H9 (cell line): ENCODE data around the gene MAGEA4. TPM values are rescaled to one million over a fixed set of nuclear protein-coding genes. Genes with fewer than 3 reads are reported as not detected.

Experiments used
- DNase-seq: peaks from one replicate; pipeline ENCODE4 v3.0.0-alpha.2; 2017
- H2AFZ ChIP-seq: one replicate; pipeline ENCODE4 v1.6.1; 2013; ENCODE audit warnings: mild to moderate bottlenecking, low read length, control low read depth, moderate library complexity
- H2AK5ac ChIP-seq: 2 replicates; pipeline ENCODE4 v1.6.1; 2013; ENCODE audit warnings: low read length, control low read depth, mixed read lengths; ENCODE audit not compliant: insufficient read length
- H2BK120ac ChIP-seq: one replicate; pipeline ENCODE4 v1.6.1; 2013; ENCODE audit warnings: low read depth, mild to moderate bottlenecking, low read length, control low read depth, inconsistent platforms; ENCODE audit not compliant: poor library complexity, severe bottlenecking
- H2BK12ac ChIP-seq: 2 replicates; pipeline ENCODE4 v1.6.1; 2013; ENCODE audit warnings: low read length, control low read depth, mixed read lengths, low read depth; ENCODE audit not compliant: insufficient read length
- H2BK15ac ChIP-seq: 2 replicates; pipeline ENCODE4 v1.6.1; 2013; ENCODE audit warnings: low read depth, low read length, control low read depth
- H2BK20ac ChIP-seq: one replicate; pipeline ENCODE4 v1.6.1; 2013; ENCODE audit warnings: low read depth, mild to moderate bottlenecking, low read length, control low read depth, inconsistent platforms; ENCODE audit not compliant: poor library complexity, severe bottlenecking
- H2BK5ac ChIP-seq: 2 replicates; pipeline ENCODE4 v1.6.1; 2013; ENCODE audit warnings: low read length, control low read depth, mixed read lengths; ENCODE audit not compliant: insufficient read length
- H3K14ac ChIP-seq: 2 replicates; pipeline ENCODE4 v1.6.1; 2013; ENCODE audit warnings: low read length, control low read depth; ENCODE audit not compliant: insufficient read depth
- H3K18ac ChIP-seq: 2 replicates; pipeline ENCODE4 v1.6.1; 2013; ENCODE audit warnings: low read depth, mild to moderate bottlenecking, mixed read lengths, low read length, control low read depth; ENCODE audit not compliant: insufficient read length
- H3K23ac ChIP-seq: 2 replicates; pipeline ENCODE4 v1.6.1; 2013; ENCODE audit warnings: low read length, control low read depth, mixed read lengths, low read depth; ENCODE audit not compliant: insufficient read length
- H3K23me2 ChIP-seq: 2 replicates; pipeline ENCODE4 v1.6.1; 2013; ENCODE audit warnings: low read depth, mild to moderate bottlenecking, mixed read lengths, low read length, control low read depth; ENCODE audit not compliant: insufficient read length, poor library complexity, severe bottlenecking
- H3K27ac ChIP-seq: 2 replicates; pipeline ENCODE4 v1.5.1; 2013; ENCODE audit warnings: low read length, control low read depth, mixed read lengths, low read depth; ENCODE audit not compliant: insufficient read length
- H3K27me3 ChIP-seq: 2 replicates; pipeline ENCODE4 v1.6.1; 2013; ENCODE audit warnings: low read length, control low read depth, inconsistent platforms; ENCODE audit not compliant: insufficient read depth
- H3K4ac ChIP-seq: 2 replicates; pipeline ENCODE4 v1.6.1; 2013; ENCODE audit warnings: low read depth, mild to moderate bottlenecking, control low read depth, inconsistent platforms, low read length, moderate library complexity
- H3K4me1 ChIP-seq: 2 replicates; pipeline ENCODE4 v1.6.1; 2013; ENCODE audit warnings: low read length, control low read depth, inconsistent platforms; ENCODE audit not compliant: insufficient read depth
- H3K4me2 ChIP-seq: 2 replicates; pipeline ENCODE4 v1.6.1; 2013; ENCODE audit warnings: low read length, control low read depth, mixed read lengths; ENCODE audit not compliant: insufficient read length, insufficient read depth
- H3K56ac ChIP-seq: 2 replicates; pipeline ENCODE4 v1.6.1; 2013; ENCODE audit warnings: low read depth, mild to moderate bottlenecking, mixed read lengths, low read length, control low read depth; ENCODE audit not compliant: insufficient read length
- H3K79me1 ChIP-seq: 2 replicates; pipeline ENCODE4 v1.6.1; 2013; ENCODE audit warnings: low read depth, mild to moderate bottlenecking, moderate library complexity, low read length, control low read depth, inconsistent platforms; ENCODE audit not compliant: insufficient read depth, poor library complexity, severe bottlenecking
- H3K79me2 ChIP-seq: 2 replicates; pipeline ENCODE4 v1.6.1; 2013; ENCODE audit warnings: low read length, control low read depth, inconsistent platforms; ENCODE audit not compliant: insufficient read depth
- H3K9ac ChIP-seq: 2 replicates; pipeline ENCODE4 v1.6.1; 2013; ENCODE audit warnings: low read length, control low read depth, mixed read lengths; ENCODE audit not compliant: insufficient read length; ENCODE audit errors: extremely low read depth
- H3K9me3 ChIP-seq: one replicate; pipeline ENCODE4 v1.6.1; 2013; ENCODE audit warnings: low read depth, low read length, inconsistent platforms; ENCODE audit not compliant: control insufficient read depth
- H3T11ph ChIP-seq: one replicate; pipeline ENCODE4 v1.6.1; 2013; ENCODE audit warnings: mild to moderate bottlenecking, low read length, control low read depth, inconsistent platforms
- H4K20me1 ChIP-seq: one replicate; pipeline ENCODE4 v1.6.1; 2013; ENCODE audit not compliant: control insufficient read depth, insufficient read length, insufficient read depth
- H4K5ac ChIP-seq: 2 replicates; pipeline ENCODE4 v1.6.1; 2013; ENCODE audit warnings: low read depth, mild to moderate bottlenecking, mixed read lengths, low read length, control low read depth; ENCODE audit not compliant: insufficient read length
- H4K8ac ChIP-seq: replicated peaks from 2 replicates; pipeline ENCODE4 v1.6.1; 2013; ENCODE audit warnings: low read length, control low read depth, mixed read lengths, low read depth; ENCODE audit not compliant: insufficient read length
- H4K91ac ChIP-seq: 2 replicates; pipeline ENCODE4 v1.6.1; 2013; ENCODE audit warnings: low read depth, mild to moderate bottlenecking, moderate library complexity, mixed read lengths, low read length, control low read depth; ENCODE audit not compliant: insufficient read length
- H3K27ac Mint-ChIP-seq, 3 experiments: 2 replicates in 2 of 3; 3 replicates in 1 of 3; pipeline ENCODE4 v1.8.0; 2020 to 2021; ENCODE audit warnings: mixed read lengths in 3 of 3, mild to moderate bottlenecking in 1 of 3, moderate library complexity in 1 of 3
- H3K27me3 Mint-ChIP-seq: 2 replicates; pipeline ENCODE4 v1.8.0; 2021; ENCODE audit warnings: low read depth, mild to moderate bottlenecking, moderate library complexity, mixed read lengths
- H3K36me3 Mint-ChIP-seq, 3 experiments: 2 replicates in 2 of 3; 3 replicates in 1 of 3; pipeline ENCODE4 v1.8.0; 2020 to 2021; ENCODE audit warnings: low read depth in 3 of 3, mixed read lengths in 3 of 3; ENCODE audit not compliant: insufficient read depth in 1 of 3
- H3K4me1 Mint-ChIP-seq, 2 experiments: 2 replicates each; pipeline ENCODE4 v1.8.0; 2020; ENCODE audit warnings: mixed read lengths in 2 of 2
- H3K4me3 Mint-ChIP-seq, 2 experiments: 2 replicates in 1 of 2; 3 replicates in 1 of 2; pipeline ENCODE4 v1.8.0; 2020 to 2021; ENCODE audit warnings: mild to moderate bottlenecking in 2 of 2, mixed read lengths in 2 of 2, moderate library complexity in 1 of 2
- H3K9me3 Mint-ChIP-seq, 2 experiments: 2 replicates in 1 of 2; 3 replicates in 1 of 2; pipeline ENCODE4 v1.8.0; 2020; ENCODE audit warnings: mild to moderate bottlenecking in 2 of 2, mixed read lengths in 2 of 2, moderate library complexity in 1 of 2
- CTCF ChIP-seq: fragments of 200-600 bp; sonication (generic); conservative IDR thresholded peaks from 3 replicates; pipeline ENCODE4 v1.8.0; 2021; ENCODE audit warnings: antibody characterized with exemption, mild to moderate bottlenecking
- WGBS: extraction: QIAGEN DNeasy Blood & Tissue Kit; methylation state at CpG from one replicate; pipeline ENCODE4 v1.1.7; 2013; ENCODE audit warnings: missing lambda C conversion rate, low lambda C conversion rate, mixed read lengths; ENCODE audit not compliant: insufficient read length; ENCODE audit errors: extremely low coverage; 5-methylcytosine and 5-hydroxymethylcytosine counted together
- total RNA-seq: library from RNA; stranded (reverse); gene quantifications from 2 replicates; pipeline ENCODE4 v1.2.1, GENCODE V29; 2021

The MAGEA4 gene
- total RNA-seq, 1 experiment from 2014 or later = 0.68 TPM

GRCh38 chrX:151919610-151920009 lies 6.9 kb downstream of the MAGEA4 start:
- Histone ChIP-seq H3K23ac (no peak overlapping the region), H4K20me1 (no peaks in the 10 kb centered on the region), H3K14ac (no peak overlapping the region), H3K4ac (no peak overlapping the region), H3K27ac (no peak overlapping the region), H3K23me2 (no peaks in the 10 kb centered on the region), H2BK15ac (no peak overlapping the region), H2BK5ac (no peak overlapping the region), H3K4me2 (no peak overlapping the region), H3K4me1 (no peaks in the 10 kb centered on the region), H4K5ac (no peak overlapping the region), H2BK20ac (no peak overlapping the region), H3T11ph (no peak overlapping the region), H3K27me3 (no peaks in the 10 kb centered on the region), H3K56ac (no peak overlapping the region), H3K9me3 (peaks cover 7% of the 10 kb centered on the region), H3K79me1 (no peaks in the 10 kb centered on the region), H3K79me2 (no peaks in the 10 kb centered on the region), H2AFZ (no peak overlapping the region), H2BK120ac (no peak overlapping the region), H2BK12ac (no peak overlapping the region), H2AK5ac (no peak overlapping the region), H4K8ac (no peak overlapping the region), H3K9ac (no peak overlapping the region), H4K91ac (no peak overlapping the region), H3K18ac (no peak overlapping the region)
- H3K4me1 Mint-ChIP-seq = no peaks in the 10 kb centered on the region
- WGBS = no CpG with 5 or more reads among the region's 11 CpGs
- no peaks in the 10 kb centered on the region; a peak in 1 of 7 replicates for H3K36me3 Mint-ChIP-seq
- TF ChIP-seq CTCF = no peak
- H3K27ac Mint-ChIP-seq = no peak overlapping the region
- H3K27me3 Mint-ChIP-seq = no peaks in the 10 kb centered on the region
- H3K4me3 Mint-ChIP-seq = no peak overlapping the region
- DNase-seq = no peak
- peaks cover 39 to 47% of the 10 kb centered on the region in 2 experiments for H3K9me3 Mint-ChIP-seq
